ENCODE measurements around the gene TENM4. TPM values are rescaled to one million over a fixed set of nuclear protein-coding genes. Genes with fewer than 3 reads are reported as not detected.
A peak's percentile ranks its signal among the peaks of the same experiment; 100 is the strongest.

The TENM4 gene
- total and polyA plus RNA-seq, 4 donors, result 24.8 to 70.5 (median 38.1) TPM

DNA sequence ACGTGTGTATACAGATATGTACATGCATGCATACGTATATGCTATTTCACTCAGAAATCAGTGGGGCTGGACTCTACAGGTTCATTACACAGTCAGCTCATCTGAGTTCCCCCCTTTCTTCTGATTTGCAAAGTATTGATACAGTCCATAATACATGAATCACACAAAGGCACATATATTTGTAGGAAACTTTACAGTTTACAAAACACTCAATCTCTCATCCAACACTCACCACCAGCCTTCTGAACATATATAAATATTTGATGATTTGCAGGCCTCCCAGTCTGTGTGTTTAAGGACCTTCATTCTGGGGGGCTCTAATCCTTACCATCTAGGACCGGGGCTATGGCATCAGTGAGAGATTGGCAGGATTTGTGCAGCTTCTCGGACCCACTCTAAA, 293.8 kb downstream of the TENM4 start:
- Histone ChIP-seq H3K27me3 (ENCODE audit: control insufficient read depth, insufficient read depth, low read length) (no peaks in the 10 kb centered on the region), H3K27ac (ENCODE audit: low read depth, low read length) (no peak overlapping the region), H3K4me3 (ENCODE audit: low read depth, low read length) (no peak overlapping the region), H3K36me3 (ENCODE audit: control insufficient read depth, insufficient read depth, low read length) (no peaks in the 10 kb centered on the region), H3K9me3 (ENCODE audit: control insufficient read depth, insufficient read depth, low read length) (no peaks in the 10 kb centered on the region), H3K4me1 (ENCODE audit: control insufficient read depth, insufficient read depth, low read length) (no peaks in the 10 kb centered on the region)
- no peak for DNase-seq (ENCODE audit: low read depth in 4 of 6, low spot score in 6 of 6)
- 100% methylated on average over 1 of the region's 4 CpGs for WGBS (ENCODE audit: insufficient coverage)

DNA sequence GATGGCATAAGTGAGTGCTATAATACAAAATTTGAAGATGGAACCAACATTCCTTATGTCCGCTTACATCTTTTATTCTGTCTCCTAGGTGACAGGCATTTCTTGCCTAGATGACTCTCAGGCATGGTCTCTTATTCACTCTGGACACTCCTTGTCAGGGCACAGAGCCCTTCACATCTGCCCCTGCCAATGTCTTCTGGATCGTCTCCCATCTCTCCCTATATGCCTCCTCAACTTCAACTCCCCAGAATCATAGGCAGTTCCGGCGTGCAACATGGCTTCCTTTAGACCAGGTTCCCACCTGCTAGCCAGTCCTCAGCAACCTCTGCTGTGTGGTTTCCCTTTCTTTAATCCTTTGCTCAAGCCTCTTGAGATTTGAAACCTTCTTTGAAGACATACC, 300.9 kb downstream of the TENM4 start:
- DNase-seq (ENCODE audit: low read depth in 4 of 6, low spot score in 6 of 6), result peak in 2 of 6 donors; percentile 27 to 41
- 87% methylated on average over 4 of the region's 4 CpGs for WGBS (ENCODE audit: insufficient coverage)
- H3K4me1 ChIP-seq (ENCODE audit: control insufficient read depth, insufficient read depth, low read length), result no peaks in the 10 kb centered on the region
- H3K36me3 ChIP-seq (ENCODE audit: control insufficient read depth, insufficient read depth, low read length), result no peaks in the 10 kb centered on the region
- no peaks in the 10 kb centered on the region for H3K27me3 ChIP-seq (ENCODE audit: control insufficient read depth, insufficient read depth, low read length)
- no peaks in the 10 kb centered on the region for H3K9me3 ChIP-seq (ENCODE audit: control insufficient read depth, insufficient read depth, low read length)
- H3K27ac ChIP-seq (ENCODE audit: low read depth, low read length), result no peak overlapping the region
- no peak overlapping the region for H3K4me3 ChIP-seq (ENCODE audit: low read depth, low read length)

DNA sequence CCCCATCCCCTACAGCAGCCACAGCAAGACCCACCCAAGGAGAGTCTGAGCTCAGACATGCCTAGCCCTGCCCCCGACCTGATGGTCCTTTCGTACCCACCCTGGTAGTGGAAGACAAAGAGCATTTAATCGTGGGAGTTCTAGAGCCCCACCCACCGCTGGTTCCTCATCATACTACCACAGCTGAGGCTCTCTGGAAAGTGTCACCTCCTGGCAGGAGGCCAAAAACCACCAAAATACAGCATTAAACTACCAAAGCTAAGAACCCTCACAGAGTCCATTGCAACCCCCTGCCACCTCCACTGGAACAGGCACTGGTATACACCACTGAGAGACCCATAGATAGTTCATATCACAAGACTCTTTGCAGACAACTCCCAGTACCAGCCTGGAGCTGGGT, 311.1 kb downstream of the TENM4 start:
- 78% methylated on average over 4 of the region's 4 CpGs for WGBS (ENCODE audit: insufficient coverage)
- DNase-seq (ENCODE audit: low read depth in 4 of 6, low spot score in 6 of 6), result no peak

DNA sequence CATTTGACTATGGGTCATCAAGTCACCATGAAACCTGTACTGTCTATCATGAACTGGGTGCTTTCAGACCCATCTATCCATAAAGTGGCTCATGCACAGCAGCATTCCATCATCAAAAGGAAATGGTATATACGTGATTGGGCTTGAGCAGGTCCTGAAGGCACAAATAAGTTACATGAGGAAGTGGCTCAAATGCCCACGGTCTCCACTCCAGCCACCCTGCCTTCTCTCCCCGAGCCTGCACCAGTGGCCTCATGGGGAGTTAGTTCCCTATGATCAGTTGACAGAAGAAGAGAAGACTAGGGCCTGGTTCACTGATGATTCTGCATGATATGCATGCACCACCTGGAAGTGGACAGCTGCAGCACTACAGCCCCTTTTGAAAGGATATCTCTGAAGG, 312.5 kb downstream of the TENM4 start:
- H3K4me3 ChIP-seq (ENCODE audit: low read depth, low read length), result no peak overlapping the region
- no peak overlapping the region for H3K27ac ChIP-seq (ENCODE audit: low read depth, low read length)
- no peaks in the 10 kb centered on the region for H3K36me3 ChIP-seq (ENCODE audit: control insufficient read depth, insufficient read depth, low read length)
- DNase-seq (ENCODE audit: low read depth in 4 of 6, low spot score in 6 of 6), result no peak
- WGBS (ENCODE audit: insufficient coverage), result 82% methylated on average over 2 of the region's 3 CpGs
- H3K4me1 ChIP-seq (ENCODE audit: control insufficient read depth, insufficient read depth, low read length), result no peaks in the 10 kb centered on the region
- peaks cover 4% of the 10 kb centered on the region for H3K9me3 ChIP-seq (ENCODE audit: control insufficient read depth, insufficient read depth, low read length)
- no peaks in the 10 kb centered on the region for H3K27me3 ChIP-seq (ENCODE audit: control insufficient read depth, insufficient read depth, low read length)

More for the DNA sequence above, 311.1 kb downstream of the TENM4 start:
- H3K4me1 ChIP-seq (ENCODE audit: control insufficient read depth, insufficient read depth, low read length), result no peaks in the 10 kb centered on the region
- H3K9me3 ChIP-seq (ENCODE audit: control insufficient read depth, insufficient read depth, low read length), result peaks cover 4% of the 10 kb centered on the region
- no peak overlapping the region for H3K4me3 ChIP-seq (ENCODE audit: low read depth, low read length)
- H3K36me3 ChIP-seq (ENCODE audit: control insufficient read depth, insufficient read depth, low read length), result no peaks in the 10 kb centered on the region
- H3K27me3 ChIP-seq (ENCODE audit: control insufficient read depth, insufficient read depth, low read length), result no peaks in the 10 kb centered on the region
- H3K27ac ChIP-seq (ENCODE audit: low read depth, low read length), result no peak overlapping the region

DNA sequence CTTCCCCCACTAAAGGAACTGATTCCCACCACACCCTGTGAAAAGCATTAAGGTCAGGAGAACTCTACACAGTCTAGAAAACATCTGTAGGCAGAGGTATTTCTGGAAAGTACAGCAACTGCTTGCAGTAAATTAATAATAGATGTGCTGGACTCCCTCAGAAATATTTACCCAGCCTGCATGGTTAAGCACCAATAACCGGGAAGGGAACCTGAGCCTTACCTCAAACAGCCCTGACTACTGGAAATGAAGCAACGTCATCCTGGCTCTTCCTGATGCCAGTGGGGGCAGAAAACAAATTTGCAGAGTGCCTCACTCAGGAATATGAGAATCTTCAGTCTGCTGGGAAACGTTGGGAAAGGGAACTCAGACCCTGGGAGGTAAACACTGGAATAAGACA, 318.1 kb downstream of the TENM4 start:
- H3K36me3 ChIP-seq (ENCODE audit: control insufficient read depth, insufficient read depth, low read length), result no peaks in the 10 kb centered on the region
- peaks cover 4% of the 10 kb centered on the region for H3K9me3 ChIP-seq (ENCODE audit: control insufficient read depth, insufficient read depth, low read length)
- no peak overlapping the region for H3K27ac ChIP-seq (ENCODE audit: low read depth, low read length)
- no peaks in the 10 kb centered on the region for H3K27me3 ChIP-seq (ENCODE audit: control insufficient read depth, insufficient read depth, low read length)
- WGBS (ENCODE audit: insufficient coverage), result 80% methylated on average over 3 of the region's 3 CpGs
- H3K4me1 ChIP-seq (ENCODE audit: control insufficient read depth, insufficient read depth, low read length), result peaks cover 10% of the 10 kb centered on the region
- DNase-seq (ENCODE audit: low read depth in 4 of 6, low spot score in 6 of 6), result no peak
- no peak overlapping the region for H3K4me3 ChIP-seq (ENCODE audit: low read depth, low read length)

DNA sequence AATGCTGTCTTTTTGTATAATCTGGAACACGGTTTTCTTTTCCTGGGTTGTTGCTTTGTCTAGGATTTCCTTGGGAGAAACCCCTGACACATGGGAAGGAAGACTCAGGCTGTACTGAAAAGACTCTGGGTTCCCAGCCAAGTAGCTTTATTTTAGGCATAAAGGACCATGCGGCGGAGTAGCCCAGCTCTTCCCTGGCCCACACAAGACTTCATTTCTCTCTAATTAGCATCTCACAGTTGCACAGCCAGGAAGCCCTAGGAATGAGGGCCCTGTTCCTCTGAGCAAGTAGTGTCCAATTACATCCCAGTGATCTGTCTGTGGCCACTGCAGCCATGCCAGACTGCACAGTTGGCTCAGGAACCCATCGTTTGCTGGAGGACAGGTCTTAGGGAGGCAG, 319.5 kb downstream of the TENM4 start:
- 15% methylated on average over 4 of the region's 4 CpGs for WGBS (ENCODE audit: insufficient coverage)
- no peaks in the 10 kb centered on the region for H3K36me3 ChIP-seq (ENCODE audit: control insufficient read depth, insufficient read depth, low read length)
- DNase-seq (ENCODE audit: low read depth in 4 of 6, low spot score in 6 of 6), result peak in 3 of 6 donors; percentile 32 to 86 (median 48)

DNA sequence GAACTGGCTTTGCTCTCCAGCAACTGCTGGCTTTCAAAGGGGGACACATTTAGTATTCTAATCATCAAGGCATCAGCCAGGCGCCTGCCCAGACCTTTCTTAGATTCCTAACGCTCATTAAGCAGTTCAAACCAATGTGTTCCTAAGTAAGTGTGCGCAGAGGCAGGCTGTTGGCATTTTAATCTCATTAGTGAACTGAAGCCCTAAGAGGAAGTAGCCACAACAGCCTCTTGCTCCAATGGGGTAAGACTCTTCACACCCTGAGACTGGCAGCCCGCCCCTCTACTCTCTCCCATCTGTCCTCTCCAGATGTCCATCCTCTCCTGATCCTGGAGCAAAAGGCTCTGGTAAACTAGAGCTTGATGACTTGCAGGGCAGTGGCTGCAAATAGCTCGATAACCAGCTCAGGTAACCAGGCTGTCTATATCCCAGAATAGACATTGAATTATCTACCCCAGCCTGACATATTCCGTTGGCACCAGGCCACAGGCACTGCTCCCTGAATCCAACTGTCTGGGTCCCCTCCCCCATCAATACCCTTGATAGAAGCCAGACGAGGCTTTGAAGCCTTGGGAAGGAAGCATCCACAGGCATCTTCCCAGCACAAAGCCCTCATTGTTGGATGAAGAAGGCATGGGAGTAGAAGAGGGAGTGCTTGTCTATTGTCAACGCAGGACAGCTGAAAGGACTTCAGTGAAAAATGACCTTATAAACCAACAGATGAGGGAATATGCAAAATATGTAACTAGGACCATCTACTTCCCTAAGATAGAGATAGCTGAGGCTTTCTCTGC, 321.1 kb downstream of the TENM4 start:
- Histone ChIP-seq H3K27ac (ENCODE audit: low read depth, low read length) (peak overlapping the region; percentile 55), H3K4me3 (ENCODE audit: low read depth, low read length) (no peak overlapping the region), H3K36me3 (ENCODE audit: control insufficient read depth, insufficient read depth, low read length) (no peaks in the 10 kb centered on the region), H3K4me1 (ENCODE audit: control insufficient read depth, insufficient read depth, low read length) (peaks cover 10% of the 10 kb centered on the region), H3K27me3 (ENCODE audit: control insufficient read depth, insufficient read depth, low read length) (no peaks in the 10 kb centered on the region), H3K9me3 (ENCODE audit: control insufficient read depth, insufficient read depth, low read length) (no peaks in the 10 kb centered on the region)
- peak in 4 of 6 donors; percentile 32 to 87 (median 66) for DNase-seq (ENCODE audit: low read depth in 4 of 6, low spot score in 6 of 6)
- WGBS (ENCODE audit: insufficient coverage), result 42% methylated on average over 6 of the region's 8 CpGs

More for the DNA sequence above, 319.5 kb downstream of the TENM4 start:
- Histone ChIP-seq H3K9me3 (ENCODE audit: control insufficient read depth, insufficient read depth, low read length) (no peaks in the 10 kb centered on the region), H3K27me3 (ENCODE audit: control insufficient read depth, insufficient read depth, low read length) (no peaks in the 10 kb centered on the region), H3K4me3 (ENCODE audit: low read depth, low read length) (no peak overlapping the region), H3K4me1 (ENCODE audit: control insufficient read depth, insufficient read depth, low read length) (peaks cover 10% of the 10 kb centered on the region), H3K27ac (ENCODE audit: low read depth, low read length) (no peak overlapping the region)

DNA sequence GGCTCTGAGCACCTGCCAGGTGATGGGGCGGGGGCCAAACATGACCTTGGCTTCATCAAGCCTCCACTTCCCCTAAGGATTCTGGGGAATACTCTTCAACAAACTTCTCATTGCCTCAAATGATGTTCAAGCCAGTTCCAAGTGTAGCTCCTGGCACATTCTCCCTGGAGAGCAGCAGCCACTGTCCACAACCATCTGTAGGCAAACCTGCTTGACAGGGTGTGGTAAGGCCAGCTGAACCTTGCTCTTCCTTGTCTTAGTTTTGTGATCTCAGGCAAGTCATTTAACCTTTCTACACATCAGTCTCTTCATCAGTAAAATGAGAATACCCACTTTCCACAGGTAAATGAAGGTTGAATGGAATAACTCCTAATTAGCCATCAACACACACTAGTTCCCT, 323.3 kb downstream of the TENM4 start:
- Histone ChIP-seq H3K4me3 (ENCODE audit: low read depth, low read length) (no peak overlapping the region), H3K9me3 (ENCODE audit: control insufficient read depth, insufficient read depth, low read length) (no peaks in the 10 kb centered on the region), H3K4me1 (ENCODE audit: control insufficient read depth, insufficient read depth, low read length) (peaks cover 20% of the 10 kb centered on the region), H3K27me3 (ENCODE audit: control insufficient read depth, insufficient read depth, low read length) (no peaks in the 10 kb centered on the region), H3K36me3 (ENCODE audit: control insufficient read depth, insufficient read depth, low read length) (no peaks in the 10 kb centered on the region), H3K27ac (ENCODE audit: low read depth, low read length) (no peak overlapping the region)
- 100% methylated on average over 1 of the region's 1 CpG for WGBS (ENCODE audit: insufficient coverage)
- no peak for DNase-seq (ENCODE audit: low read depth in 4 of 6, low spot score in 6 of 6)

DNA sequence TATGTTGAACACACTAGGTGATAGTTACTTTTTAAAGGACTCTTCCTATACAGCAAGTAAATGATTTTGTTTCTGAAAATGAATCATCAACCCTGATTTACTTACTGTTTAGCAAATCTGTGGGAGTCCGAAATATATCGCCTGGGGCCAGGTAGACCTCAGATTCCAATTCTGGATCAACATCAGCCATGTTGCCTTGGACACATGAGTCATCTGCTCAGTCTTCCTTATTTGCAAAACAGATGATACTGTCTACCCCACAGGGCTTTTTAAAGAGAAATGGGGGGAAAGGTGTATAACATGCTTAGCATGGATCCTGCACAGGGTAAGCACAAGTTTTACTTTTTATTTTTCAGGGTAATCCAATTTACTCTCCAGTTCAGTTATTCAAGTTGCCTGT, 324.2 kb downstream of the TENM4 start:
- no peak overlapping the region for H3K27ac ChIP-seq (ENCODE audit: low read depth, low read length)
- H3K27me3 ChIP-seq (ENCODE audit: control insufficient read depth, insufficient read depth, low read length), result no peaks in the 10 kb centered on the region
- WGBS (ENCODE audit: insufficient coverage), result no CpG with 5 or more reads among the region's 2 CpGs
- H3K4me3 ChIP-seq (ENCODE audit: low read depth, low read length), result no peak overlapping the region
- no peaks in the 10 kb centered on the region for H3K9me3 ChIP-seq (ENCODE audit: control insufficient read depth, insufficient read depth, low read length)
- H3K4me1 ChIP-seq (ENCODE audit: control insufficient read depth, insufficient read depth, low read length), result peaks cover 23% of the 10 kb centered on the region
- DNase-seq (ENCODE audit: low read depth in 4 of 6, low spot score in 6 of 6), result no peak
- H3K36me3 ChIP-seq (ENCODE audit: control insufficient read depth, insufficient read depth, low read length), result no peaks in the 10 kb centered on the region

DNA sequence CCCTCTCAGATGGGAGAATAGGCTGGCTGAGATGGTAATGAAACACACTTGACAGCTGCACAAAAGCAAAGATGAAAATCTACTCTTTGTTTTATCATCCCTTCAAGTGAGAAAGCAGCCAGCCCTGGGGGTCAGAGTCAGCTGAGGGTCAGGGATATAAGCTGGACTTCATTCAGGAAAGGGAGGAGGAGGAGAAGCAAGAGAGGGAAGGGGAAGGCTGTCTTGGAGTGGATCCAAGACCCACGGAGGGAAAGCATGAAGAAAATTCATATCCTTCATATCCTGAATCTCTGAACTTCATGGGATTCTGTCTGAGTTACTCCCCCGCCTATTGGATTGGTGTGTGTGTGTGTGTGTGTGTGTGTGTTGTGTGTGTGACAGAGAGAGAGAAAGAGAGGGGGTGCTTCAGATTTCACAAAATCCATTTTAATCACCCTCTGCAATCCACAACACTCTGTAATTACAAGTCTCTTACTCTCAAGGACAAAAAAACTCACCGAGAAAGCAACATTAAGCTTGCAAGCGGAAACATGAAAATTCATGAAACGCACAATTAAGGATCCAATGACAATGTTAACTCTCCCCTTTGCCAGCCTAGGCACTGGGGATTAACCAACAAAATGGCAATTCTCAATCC, 327.7 kb downstream of the TENM4 start:
- Histone ChIP-seq H3K4me3 (ENCODE audit: low read depth, low read length) (no peak overlapping the region), H3K4me1 (ENCODE audit: control insufficient read depth, insufficient read depth, low read length) (peaks cover 21% of the 10 kb centered on the region), H3K36me3 (ENCODE audit: control insufficient read depth, insufficient read depth, low read length) (no peaks in the 10 kb centered on the region), H3K9me3 (ENCODE audit: control insufficient read depth, insufficient read depth, low read length) (no peaks in the 10 kb centered on the region), H3K27me3 (ENCODE audit: control insufficient read depth, insufficient read depth, low read length) (no peaks in the 10 kb centered on the region), H3K27ac (ENCODE audit: low read depth, low read length) (peak overlapping the region; percentile 29)
- peak in 2 of 6 donors; percentile 53 to 68 for DNase-seq (ENCODE audit: low read depth in 4 of 6, low spot score in 6 of 6)
- no CpG with 5 or more reads among the region's 5 CpGs for WGBS (ENCODE audit: insufficient coverage)
